Loucy (cell line): ENCODE data around the gene GRM3.

Experiments used
- EZH2phosphoT487 ChIP-seq: fragments of 200-600 bp; IDR thresholded peaks from 2 replicates; pipeline ENCODE4 v1.6.1; 2018; ENCODE audit warnings: antibody characterized with exemption, mild to moderate bottlenecking, moderate library complexity, borderline replicate concordance
- TF ChIP-seq, protein P1 (sequence below): fragments of 200-600 bp; sonication (generic); conservative IDR thresholded peaks from 2 replicates; pipeline ENCODE4 v1.5.1; 2014; ENCODE audit warnings: mild to moderate bottlenecking, antibody characterized with exemption, low read length

DNA sequence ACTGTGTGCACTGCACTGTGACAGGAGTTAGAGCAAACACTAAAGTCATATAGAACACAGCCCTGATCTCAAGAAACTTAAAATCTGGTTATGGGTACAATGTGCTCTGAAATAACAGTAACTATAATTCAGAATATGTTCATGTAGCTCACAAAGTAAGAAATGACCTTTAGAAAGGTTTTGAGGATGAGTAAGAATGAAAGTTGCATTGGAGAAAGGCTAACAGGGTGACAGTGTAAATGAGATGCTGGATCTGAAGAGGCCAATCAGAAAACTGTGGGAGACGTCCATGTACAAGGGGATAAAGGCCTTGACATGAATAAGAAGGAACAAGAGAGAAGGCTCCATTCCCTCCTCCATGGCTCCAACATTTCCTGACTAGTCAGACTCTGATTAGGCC lies 124.7 kb downstream of the GRM3 start:
- TF ChIP-seq, protein P1, sequence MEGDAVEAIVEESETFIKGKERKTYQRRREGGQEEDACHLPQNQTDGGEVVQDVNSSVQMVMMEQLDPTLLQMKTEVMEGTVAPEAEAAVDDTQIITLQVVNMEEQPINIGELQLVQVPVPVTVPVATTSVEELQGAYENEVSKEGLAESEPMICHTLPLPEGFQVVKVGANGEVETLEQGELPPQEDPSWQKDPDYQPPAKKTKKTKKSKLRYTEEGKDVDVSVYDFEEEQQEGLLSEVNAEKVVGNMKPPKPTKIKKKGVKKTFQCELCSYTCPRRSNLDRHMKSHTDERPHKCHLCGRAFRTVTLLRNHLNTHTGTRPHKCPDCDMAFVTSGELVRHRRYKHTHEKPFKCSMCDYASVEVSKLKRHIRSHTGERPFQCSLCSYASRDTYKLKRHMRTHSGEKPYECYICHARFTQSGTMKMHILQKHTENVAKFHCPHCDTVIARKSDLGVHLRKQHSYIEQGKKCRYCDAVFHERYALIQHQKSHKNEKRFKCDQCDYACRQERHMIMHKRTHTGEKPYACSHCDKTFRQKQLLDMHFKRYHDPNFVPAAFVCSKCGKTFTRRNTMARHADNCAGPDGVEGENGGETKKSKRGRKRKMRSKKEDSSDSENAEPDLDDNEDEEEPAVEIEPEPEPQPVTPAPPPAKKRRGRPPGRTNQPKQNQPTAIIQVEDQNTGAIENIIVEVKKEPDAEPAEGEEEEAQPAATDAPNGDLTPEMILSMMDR = no peak
- TF ChIP-seq EZH2phosphoT487 = no peak
